GM18907 (cell line): ENCODE results near the gene YIF1B.

Source experiments
- ATAC-seq: cut with Tn5 transposase; IDR thresholded peaks from one replicate; pipeline ENCODE4 v1.9.1; 2021; ENCODE audit warnings: mild to moderate bottlenecking, moderate library complexity; ENCODE audit not compliant: unreplicated experiment

Gene YIF1B

GRCh38 chr19:38307076-38307475, 8.7 kb downstream of the YIF1B start:
- ATAC-seq: no peak

- no peak for ATAC-seq
These were observed 9.5 kb downstream of the YIF1B start for GRCh38 chr19:38306236-38306635.

GRCh38 chr19:38304866-38305429, 10.8 kb downstream of the YIF1B start:
- ATAC-seq: no peak

GRCh38 chr19:38304352-38304865, 11.3 kb downstream of the YIF1B start:
- ATAC-seq: no peak

GRCh38 chr19:38303517-38304351, 12.0 kb downstream of the YIF1B start, which contains the start of gene C19orf33:
TSS of gene C19orf33 (plus strand) at chr19:38304251. CDS start at chr19:38304262, 11 bp downstream.
- ATAC-seq: no peak

- no peak for ATAC-seq
These were observed 16.7 kb downstream of the YIF1B start for GRCh38 chr19:38298821-38299680.

GRCh38 chr19:38294090-38294489, 21.7 kb downstream of the YIF1B start:
- no peak for ATAC-seq

GRCh38 chr19:38293281-38293680, 22.5 kb downstream of the YIF1B start:
- ATAC-seq: no peak

GRCh38 chr19:38291855-38292254, 23.9 kb downstream of the YIF1B start:
- ATAC-seq: no peak

GRCh38 chr19:38290631-38291147, 25.1 kb downstream of the YIF1B start:
- no peak for ATAC-seq

- ATAC-seq: no peak
These were observed 25.8 kb downstream of the YIF1B start for GRCh38 chr19:38289955-38290354.

- no peak for ATAC-seq
These were observed 27.5 kb downstream of the YIF1B start for GRCh38 chr19:38288123-38288855.

GRCh38 chr19:38287604-38288003, 28.1 kb downstream of the YIF1B start:
- ATAC-seq: no peak

GRCh38 chr19:38285567-38285966, 30.2 kb downstream of the YIF1B start:
- no peak for ATAC-seq

- ATAC-seq: no peak
These were observed 31.3 kb downstream of the YIF1B start for GRCh38 chr19:38284422-38284821.

- ATAC-seq: no peak
These were observed 32.5 kb downstream of the YIF1B start for GRCh38 chr19:38283271-38283670.

- no peak for ATAC-seq
These were observed 33.8 kb downstream of the YIF1B start for GRCh38 chr19:38281811-38282566.

GRCh38 chr19:38280030-38280921, 35.5 kb downstream of the YIF1B start:
- ATAC-seq: no peak

GRCh38 chr19:38278751-38279150, 37.0 kb downstream of the YIF1B start:
- no peak for ATAC-seq
